ENCODE measurements around the gene COA6. TPM values are rescaled to one million over a fixed set of nuclear protein-coding genes. Genes with fewer than 3 reads are reported as not detected.
"Not testable (repeated sequence)": the region's sequence is repeated elsewhere in the genome, so short reads cannot be mapped to it uniquely, and the experiment has no call there.

COA6 gene, protein sequence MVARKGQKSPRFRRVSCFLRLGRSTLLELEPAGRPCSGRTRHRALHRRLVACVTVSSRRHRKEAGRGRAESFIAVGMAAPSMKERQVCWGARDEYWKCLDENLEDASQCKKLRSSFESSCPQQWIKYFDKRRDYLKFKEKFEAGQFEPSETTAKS
- 30.0 TPM for total RNA-seq
- long read RNA-seq, transcript COA6-202 (3 exons, 641 nt), result minor isoform, 9 of 20 reads
- long read RNA-seq, transcript COA6-203 (3 exons, 710 nt), result major isoform, 10 of 20 reads
- long read RNA-seq, partial matches to known transcripts, result 0 of 20 reads
- long read RNA-seq, other reads (novel, unspliced or antisense), result 0 of 20 reads

DNA sequence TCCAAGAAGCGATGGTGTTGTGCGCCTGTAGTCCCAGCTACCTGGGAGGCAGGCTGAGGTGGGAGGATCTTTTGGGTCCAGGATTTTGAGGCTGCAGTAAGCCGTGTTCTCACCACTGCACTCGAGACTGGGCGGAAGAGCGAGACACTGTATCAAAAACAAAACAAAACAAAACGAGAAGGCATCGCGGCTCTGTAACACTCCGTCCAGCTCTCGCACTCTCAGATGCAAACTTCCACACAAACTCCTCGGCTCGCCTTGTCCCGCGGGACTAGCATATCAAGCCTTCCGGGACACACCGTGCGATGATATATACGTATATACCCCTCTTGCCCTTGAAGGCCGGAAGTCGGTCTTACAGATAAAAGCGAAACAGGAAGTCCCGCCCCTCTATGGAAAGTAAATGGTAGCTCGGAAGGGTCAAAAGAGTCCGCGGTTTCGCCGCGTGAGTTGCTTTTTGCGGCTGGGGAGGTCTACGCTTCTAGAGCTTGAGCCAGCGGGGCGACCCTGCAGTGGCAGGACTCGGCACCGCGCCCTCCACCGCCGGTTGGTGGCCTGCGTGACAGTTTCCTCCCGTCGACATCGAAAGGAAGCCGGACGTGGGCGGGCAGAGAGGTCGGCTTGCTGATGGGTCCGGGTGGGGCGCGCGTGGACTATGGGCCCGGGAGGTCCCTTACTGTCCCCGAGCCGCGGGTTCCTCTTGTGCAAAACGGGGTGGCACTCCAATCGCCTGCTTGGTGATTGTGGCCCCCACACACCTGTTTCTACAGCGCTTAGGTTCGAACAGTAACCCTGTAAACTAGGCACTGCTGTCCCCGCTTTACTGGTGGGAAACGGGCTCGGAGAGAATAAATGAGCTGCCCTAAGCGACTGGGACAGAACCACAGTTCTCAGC is at the start of gene COA6:
TSS of gene COA6 (plus strand) at position 393 of the 895 bp plus-strand sequence. CDS start at position 404, 11 bp downstream.
- intact Hi-C loops (cut with DNase I), result loop anchor here (5.0 kb wide), 1 partner anchor 104 kb away; the partner anchor contains the start of gene TARBP1
- peak; percentile 93 for DNase-seq (ENCODE audit: low spot score)

DNA sequence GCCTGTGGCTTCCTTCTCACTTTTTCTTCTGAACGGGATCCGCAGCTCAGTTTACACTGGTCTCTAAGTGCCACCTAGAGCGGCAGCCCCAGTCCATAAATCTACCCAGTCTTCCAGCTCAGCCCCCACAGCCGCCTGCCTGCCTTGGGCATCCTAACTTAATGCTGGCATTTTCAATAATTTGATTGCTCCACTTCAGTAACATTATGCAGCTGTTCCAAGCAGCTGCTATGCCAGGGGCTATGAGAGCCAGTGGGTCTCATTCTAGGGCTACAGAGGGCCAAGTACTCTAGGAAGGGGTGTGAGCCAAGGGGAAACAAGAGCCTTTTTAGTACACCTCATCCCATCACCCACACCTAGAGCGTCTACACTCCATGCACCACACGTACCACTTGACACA is 48.4 kb upstream of the COA6 start:
- no peak for DNase-seq (ENCODE audit: low spot score)
- intact Hi-C loops (cut with DNase I), result no loop called here

DNA sequence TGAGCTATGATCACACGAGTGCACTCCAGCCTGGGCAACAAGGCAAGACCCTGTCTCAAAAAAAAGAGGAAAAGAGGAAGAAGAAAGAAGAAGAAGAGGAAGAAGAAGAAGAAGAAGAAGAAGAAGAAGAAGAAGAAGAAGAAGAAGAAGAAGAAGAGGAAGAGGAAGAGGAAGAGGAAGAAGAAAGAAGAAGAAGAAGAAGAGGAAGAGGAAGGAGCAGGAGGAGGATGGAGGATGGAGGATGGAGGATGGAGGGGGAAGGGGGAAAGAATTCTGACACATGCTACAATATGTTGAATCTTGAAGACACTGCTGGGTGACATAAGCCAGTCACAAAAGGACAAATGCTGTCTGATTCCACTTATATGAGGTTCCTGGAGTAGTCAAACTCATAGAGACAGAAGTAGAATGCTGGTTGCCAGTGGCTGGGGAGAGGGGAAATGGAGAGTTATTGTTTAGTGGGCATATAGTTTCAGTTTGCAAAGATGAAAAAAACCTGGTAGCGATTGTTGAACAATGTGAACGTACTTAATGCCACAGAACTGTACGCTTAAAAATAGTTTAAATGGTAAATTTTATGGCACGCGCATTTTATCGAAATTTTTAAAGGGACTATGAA is 47.3 kb upstream of the COA6 start:
- intact Hi-C loops (cut with DNase I), result no loop called here
- DNase-seq (ENCODE audit: low spot score), result no peak

DNA sequence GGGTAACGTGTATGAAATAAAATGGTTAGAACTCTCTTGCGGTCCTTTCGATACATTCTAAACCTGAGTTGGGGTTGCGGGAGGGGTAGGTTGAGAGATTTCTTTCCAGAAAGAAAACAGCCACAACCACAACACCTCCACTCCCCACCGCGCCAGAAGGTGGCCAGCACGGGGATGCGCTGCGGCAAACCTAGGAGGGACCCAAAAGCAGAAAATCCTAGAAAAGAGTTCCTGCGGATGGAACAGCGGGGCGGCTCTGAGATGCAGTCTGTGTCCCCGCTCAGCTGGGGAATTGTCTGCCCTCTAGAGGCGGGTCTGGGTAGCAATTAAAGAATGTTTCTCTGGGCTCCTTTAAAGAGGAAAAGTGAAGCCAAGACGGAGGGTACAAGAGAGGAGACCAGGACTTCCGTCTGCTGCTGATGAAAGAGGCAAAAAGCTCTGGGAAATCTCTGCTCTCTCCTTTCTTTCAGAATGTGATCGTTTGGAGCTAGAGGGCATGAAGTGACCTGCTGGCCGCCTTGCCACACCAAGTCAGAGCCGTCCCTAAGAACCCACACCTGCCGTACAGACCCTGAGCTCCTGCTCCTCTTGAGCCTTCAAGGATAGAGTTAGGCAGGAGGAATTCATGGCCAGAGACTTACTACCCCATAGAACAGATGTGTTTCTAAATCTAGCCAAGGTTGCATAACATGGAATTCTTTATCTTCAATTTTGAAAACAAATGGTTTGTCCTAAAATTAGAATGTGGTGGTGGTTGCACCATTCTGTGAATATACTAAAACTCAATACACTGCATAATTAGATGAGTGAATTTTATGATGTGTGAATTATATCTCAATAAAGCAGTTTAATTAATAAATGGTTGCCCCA is 46.5 kb upstream of the COA6 start:
- DNase-seq (ENCODE audit: low spot score), result no peak
- intact Hi-C loops (cut with DNase I), result no loop called here

DNA sequence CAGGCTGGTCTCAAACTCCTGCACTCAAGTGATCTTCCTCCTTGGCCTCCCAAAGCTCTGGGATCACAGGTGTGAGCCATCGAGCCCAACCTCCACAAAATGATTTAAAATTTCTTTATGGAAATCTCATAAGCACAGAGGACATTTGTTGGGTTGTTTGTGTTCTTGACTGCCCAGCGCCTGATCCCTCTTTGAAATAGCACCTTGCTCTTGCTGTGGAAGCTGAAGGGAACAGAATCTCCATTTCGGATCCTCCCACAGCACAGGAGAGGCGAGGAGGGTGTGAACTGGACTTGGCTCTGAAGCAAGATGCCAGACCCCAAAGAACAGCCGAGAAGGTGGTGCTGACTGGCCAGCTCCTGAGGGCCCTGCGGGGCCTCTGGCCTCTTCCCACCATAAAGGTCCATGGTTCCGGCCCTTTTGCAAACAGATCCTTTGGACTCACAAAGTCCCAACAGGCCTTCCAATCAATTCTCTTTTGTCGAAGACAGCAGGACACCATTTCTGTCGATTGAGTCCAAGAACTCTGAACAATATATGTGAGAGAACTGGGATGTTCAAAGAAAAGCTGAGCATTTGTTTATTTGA is 45.6 kb upstream of the COA6 start:
- DNase-seq (ENCODE audit: low spot score), result no peak
- intact Hi-C loops (cut with DNase I), result no loop called here

DNA sequence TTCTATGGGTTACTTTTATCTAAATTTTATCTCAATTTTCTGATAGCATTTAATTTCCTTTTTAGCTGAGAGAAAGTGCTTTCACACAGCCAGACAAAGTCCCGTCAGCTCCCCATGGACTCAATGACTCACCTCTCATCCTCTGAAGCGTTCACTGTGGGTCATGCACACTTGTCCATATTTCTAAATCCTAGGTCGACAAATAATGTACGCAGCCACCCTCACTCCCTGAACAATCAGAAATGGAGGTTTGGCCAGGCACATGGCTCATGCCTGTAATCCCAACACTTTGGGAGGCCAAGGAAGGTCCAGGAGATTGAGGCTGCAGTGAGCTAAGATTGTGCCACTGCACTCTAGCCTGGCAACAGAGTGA is 42.4 kb upstream of the COA6 start:
- intact Hi-C loops (cut with DNase I), result no loop called here
- DNase-seq (ENCODE audit: low spot score), result no peak

DNA sequence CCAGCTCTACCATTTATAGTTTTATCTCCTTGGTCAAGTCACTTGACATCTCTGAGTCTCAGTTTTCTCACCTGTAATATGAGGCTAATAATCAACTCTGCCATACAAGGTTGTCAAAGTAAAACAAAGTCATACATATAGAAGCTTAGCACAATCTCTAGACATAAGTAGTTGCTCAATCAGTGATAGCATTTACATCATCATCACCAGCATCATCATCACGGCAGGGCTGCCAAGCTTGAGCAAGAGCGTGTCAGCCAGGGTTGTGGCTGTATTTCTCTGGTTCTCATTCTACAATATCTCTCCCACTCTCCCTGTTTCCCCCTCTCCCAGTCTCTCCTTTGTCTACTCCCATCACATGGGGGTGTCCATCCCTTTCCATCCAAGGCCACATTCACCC is 41.7 kb upstream of the COA6 start:
- DNase-seq (ENCODE audit: low spot score), result no peak
- intact Hi-C loops (cut with DNase I), result no loop called here

DNA sequence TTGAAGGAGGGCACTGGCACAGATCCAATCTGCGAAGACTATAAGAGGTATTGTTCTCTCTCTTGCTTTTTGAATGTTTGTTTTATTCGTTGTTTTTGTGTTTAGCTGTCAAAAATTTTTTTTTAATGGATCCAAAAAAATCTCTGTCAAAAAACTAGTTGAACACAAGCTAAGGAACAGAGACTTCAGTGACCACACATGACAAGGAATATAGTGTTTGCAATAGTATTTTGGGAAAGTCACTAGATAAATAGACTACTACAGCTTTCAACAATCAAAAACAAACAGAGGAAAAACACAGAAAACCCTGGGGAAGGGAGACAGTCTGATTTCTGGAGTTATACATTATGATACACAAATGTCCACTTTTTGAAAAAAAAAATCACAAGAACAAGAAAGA is 36.9 kb upstream of the COA6 start:
- intact Hi-C loops (cut with DNase I), result no loop called here
- DNase-seq (ENCODE audit: low spot score), result no peak

DNA sequence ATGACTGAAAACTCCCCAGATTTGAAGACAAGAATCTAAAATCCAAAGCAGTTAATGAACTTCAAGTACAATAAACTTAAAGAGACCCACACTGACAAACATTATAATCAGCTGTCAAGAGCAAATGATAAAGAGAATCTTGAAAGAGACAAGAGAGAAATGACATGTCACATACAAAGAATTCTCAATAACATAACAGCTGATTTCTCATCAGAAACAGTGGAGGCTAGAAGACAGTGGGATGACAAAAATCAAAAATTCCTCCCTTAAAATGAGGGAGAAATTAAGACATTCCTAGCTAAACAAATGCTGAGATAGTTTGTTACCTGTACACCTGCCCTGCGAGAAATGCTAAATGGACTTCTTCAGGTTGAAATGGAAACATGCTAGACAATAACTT is 36.0 kb upstream of the COA6 start:
- no peak for DNase-seq (ENCODE audit: low spot score)
- intact Hi-C loops (cut with DNase I), result no loop called here

DNA sequence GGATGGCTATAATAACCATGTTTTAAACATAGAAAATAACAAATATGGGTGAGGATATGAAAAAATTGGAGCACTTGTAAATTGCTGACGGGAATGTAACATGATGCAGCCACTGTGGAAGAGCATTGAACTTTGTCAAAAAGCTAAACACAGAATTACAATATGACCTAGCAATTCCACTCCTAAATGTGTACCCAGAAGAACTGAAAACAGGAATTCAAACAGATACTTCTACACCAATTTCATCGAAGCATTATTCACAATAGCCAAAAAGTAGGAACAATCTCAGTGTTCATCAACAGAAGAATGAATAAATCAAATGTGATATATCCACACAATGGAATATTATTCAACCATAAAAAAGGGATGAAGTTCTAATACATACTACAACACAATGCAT is 32.7 kb upstream of the COA6 start:
- intact Hi-C loops (cut with DNase I), result no loop called here
- DNase-seq (ENCODE audit: low spot score), result no peak

DNA sequence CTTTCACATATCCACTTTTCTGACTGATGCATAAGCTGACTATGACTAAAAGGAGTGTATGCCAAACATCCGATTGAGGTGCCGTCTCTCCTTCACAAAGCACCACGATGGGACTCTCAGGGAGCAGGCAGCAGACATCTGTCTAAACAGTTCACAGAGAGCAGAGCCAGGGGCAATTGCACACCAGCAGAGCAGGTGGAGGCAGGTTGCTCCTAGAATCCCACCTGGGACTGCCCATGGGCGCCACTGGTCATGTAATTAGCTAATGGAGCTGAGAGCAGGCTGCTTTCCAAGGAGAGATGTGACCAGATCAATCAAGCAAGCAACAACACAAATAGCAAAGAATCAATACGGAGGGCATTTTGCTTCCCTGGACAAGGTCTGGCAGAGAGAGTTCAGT is 30.5 kb upstream of the COA6 start:
- intact Hi-C loops (cut with DNase I), result no loop called here

DNA sequence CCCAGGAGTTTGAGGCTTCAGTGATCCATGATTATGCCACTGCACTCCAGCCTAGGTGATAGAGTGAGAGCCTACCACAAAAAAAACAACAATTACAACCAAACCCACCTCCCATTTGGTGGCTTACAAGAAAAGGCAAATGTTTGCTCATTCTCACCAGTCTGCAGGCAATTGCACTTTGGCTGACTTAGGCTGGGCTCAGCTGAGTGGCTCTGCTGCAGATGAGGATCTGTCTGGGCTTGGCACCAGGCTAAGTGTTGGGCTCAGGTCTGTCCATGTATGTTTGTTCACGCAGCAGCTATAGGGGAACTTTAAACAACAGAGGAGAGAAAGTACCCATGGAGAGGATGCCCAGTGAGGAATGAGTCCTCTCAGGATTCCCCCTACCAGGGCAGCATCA is 28.0 kb upstream of the COA6 start:
- DNase-seq (ENCODE audit: low spot score), result no peak
- intact Hi-C loops (cut with DNase I), result no loop called here

More for the DNA sequence above, 30.5 kb upstream of the COA6 start:
- no peak for DNase-seq (ENCODE audit: low spot score)

DNA sequence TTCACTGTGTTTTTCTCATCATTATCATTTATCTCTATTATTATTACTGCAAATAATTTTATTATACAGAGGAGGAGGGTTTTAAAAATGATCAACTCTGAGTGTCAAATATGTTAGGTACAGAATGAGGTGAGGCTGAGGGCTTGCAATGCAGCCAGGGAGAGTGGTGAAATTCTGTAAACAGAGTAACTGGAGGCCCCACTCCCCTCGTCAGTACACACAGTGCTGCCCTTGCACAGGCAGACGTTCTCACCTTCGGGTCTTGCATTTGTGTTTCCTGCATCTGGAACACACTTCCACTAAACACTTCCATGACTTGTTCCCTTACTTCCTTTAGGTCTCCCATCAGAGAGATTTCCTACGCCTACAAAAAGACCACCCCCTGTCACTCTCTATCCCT is 24.3 kb upstream of the COA6 start:
- DNase-seq (ENCODE audit: low spot score), result no peak
- intact Hi-C loops (cut with DNase I), result no loop called here

DNA sequence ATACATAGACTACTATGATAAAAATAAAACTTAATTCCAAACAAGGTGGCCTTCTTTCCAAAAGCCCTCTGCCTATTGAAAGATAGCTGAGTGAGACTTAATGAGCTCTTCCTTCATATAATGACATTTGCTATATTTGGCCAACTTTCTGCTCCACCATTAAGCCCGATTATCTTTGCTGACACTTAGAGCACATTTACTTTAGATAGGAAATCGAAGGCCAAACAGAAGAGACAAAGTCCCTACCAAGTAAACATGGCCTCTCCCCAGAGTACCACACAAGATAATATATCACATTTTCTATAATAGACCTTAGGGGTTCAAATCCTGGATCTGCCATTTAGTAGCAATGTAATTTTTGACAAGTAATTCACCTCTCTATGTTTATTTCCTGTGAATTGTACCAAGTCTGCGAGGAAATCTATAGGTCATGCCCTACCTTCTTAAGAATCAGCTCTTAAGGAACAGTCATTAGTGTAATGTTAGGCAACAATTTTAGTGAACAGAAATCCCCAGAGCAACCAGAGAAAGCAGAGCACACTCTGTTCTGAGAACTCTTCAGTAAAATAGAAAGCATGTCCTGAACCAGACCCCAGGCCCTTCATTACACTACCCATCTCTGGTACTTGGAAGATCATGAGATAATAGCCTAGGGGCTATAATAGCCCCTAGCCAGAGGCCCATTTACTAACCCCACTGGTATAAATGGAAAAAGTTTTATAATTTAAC is 17.3 kb upstream of the COA6 start:
- intact Hi-C loops (cut with DNase I), result no loop called here

DNA sequence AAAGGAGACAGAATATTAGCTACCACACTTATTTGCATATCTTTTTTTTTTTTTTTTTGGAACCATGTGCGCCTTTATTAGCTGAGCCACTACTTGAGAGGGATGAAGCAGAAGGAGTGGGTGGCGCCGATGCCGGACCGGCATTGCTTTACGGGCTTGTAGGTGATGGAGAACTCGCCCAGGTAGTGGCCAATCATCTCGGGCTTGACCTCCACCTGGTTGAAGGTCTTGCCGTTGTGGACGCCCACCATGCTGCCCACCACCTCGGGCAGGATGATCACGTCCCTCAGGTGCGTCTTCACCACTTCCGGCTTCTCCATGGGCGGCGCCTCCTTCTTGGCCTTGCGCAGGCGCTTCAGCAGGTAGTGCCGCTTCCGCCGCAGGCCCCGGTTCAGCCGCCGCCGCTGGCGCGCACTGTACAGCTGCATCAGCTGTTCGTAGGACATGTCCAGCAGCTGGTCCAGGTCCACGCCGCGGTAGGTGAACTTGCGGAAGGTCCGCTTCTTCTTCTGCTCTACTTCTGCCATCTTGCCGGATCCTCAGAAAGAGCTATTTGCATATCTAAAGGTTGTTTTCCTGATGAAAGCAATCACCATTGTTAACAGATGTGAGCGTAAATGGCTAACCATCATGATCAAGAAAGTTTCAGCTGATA is 16.5 kb upstream of the COA6 start:
- DNase-seq (ENCODE audit: low spot score); intact Hi-C loops (cut with DNase I): not testable (repeated sequence)

More for the DNA sequence above, 17.3 kb upstream of the COA6 start:
- DNase-seq (ENCODE audit: low spot score), result no peak

DNA sequence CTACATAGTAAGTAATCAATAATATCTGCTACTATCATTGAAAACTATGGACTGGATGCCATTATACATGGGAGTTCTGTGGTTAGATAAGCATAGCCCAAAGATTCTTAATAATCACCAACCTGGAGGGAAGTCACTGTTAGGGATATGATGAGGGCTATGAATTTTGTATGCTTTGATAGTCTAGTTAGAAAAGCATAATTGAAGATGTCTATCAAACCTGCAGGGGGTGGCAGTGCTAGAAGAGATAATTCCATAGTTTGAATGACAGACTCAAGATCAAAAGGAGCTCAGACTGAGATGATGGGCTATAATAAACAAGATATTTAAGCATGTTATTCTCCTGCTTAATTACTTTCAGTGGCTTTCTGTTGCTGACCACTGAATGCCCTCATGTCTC is 15.4 kb upstream of the COA6 start:
- intact Hi-C loops (cut with DNase I), result no loop called here
- no peak for DNase-seq (ENCODE audit: low spot score)

DNA sequence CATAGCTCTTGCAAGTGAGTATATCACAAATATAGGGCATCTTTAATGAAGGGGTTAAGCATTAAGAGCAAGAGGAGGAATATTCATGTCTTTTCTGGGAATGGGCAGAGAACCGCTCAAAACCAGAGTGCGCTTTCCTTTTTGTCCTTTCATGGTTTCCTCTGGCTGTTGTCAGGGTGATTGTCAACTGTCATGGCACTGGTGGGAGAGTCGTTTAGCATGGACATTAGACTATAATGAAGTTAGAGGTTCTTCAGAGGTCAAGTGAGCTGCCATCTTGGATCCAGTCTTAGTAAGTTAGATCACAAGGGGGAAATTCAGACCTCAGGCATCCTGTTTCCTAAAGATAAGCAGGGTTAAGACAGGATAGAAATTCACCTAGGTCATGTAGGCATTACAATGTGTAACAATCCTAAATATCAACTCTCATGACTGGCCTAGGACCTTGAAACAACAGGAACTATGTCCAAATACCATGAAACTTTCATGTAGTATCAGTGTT is 12.1 kb upstream of the COA6 start:
- DNase-seq (ENCODE audit: low spot score), result no peak
- intact Hi-C loops (cut with DNase I), result no loop called here

DNA sequence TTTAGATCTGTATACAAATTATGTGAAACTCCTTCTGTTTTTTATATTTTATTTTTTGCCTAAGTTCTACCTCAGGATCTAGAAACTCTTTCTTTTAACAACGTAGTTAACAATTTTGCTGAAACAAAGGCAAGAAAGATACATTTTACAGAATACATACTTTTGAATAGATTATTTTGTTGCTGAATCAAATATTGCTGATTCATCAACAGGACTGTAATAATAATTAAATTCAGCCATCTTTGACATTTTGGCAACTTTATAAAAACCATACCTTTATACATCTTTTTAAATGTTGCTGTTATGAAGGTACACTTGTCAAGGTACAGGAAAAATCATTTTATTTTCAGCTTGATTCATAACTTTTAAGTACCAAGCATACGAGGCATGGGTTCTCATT is 10.7 kb upstream of the COA6 start:
- intact Hi-C loops (cut with DNase I), result no loop called here

More for the DNA sequence above, 10.7 kb upstream of the COA6 start:
- DNase-seq (ENCODE audit: low spot score), result no peak

Data from cardiac septum (tissue), 1 donor.